NCI-H1694 treated with DMSO at 0.1 percent for 48 hours (cell line): ENCODE data around the gene MYH11.
"Not testable (repeated sequence)": the region's sequence is repeated elsewhere in the genome, so short reads cannot be mapped to it uniquely, and the experiment has no call there.

ENCODE experiments used
- DNase-seq: peaks from one replicate; lab custom pipeline; 2025; lab: John Stamatoyannopoulos, UW

Gene MYH11

DNA sequence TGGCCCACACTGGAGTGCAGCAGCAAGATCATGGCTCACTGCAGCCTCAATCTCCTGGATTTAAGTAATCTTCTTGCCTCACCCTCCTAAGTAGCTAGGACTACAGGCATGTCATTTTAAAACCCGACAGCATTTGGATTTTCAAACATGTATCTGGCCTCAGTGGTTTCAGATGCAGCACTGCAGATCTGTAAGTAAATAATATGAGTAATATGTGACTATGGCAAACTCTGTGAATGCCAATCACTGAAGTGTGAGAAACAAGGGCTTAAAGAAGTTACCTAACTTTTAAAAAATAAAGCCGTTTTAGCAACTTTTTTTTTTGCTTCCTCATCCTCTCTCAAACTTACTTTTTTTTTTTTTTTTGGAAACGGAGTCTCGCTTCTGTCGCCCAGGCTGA is 19.7 kb upstream of the MYH11 start:
- no peak for DNase-seq

DNA sequence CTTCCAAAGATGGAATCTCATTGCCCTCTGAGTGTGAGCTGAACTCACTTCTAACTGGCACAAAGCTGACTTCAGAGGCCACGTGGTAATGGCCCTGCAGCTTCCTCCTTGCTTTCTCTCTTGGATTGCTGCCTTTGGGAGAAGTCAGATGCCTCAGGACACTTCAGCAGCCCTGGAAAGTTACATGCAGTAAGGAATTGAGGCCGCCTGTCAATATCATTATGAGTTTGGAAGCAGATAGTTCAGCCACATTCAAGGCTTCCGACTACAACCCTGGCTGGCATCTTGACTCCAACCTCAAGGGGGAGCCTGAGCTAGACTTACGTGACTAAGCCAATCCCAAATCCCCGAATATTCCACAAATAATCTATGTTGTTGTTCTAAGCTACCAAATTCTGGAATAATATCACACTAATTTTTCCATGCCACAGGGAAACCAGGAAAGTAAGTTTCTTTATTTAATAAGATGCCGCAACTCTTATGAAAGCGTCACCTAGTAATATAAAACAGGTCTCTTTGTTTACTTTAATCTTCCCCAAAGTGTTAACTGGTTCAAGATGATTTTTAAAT is 18.0 kb upstream of the MYH11 start:
- DNase-seq, result peak; percentile 35

DNA sequence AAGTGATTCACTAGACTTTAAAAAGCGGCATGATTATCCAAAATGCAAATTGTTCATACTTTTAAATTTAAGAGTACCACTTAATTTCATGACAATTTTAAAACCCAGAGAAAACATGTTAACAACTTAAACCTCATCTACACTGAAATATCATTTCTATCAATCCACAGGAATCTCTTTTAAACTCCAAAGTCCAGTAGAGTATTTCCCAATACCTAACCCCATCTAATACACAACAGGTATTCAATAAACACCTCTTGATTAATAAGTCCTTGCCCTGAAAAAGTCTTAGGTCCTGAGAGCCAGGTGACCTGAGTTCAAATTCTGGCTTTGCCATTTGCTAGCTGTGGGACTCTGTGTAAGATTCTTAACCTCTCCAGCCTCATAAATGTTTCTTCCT is 16.9 kb upstream of the MYH11 start:
- no peak for DNase-seq

DNA sequence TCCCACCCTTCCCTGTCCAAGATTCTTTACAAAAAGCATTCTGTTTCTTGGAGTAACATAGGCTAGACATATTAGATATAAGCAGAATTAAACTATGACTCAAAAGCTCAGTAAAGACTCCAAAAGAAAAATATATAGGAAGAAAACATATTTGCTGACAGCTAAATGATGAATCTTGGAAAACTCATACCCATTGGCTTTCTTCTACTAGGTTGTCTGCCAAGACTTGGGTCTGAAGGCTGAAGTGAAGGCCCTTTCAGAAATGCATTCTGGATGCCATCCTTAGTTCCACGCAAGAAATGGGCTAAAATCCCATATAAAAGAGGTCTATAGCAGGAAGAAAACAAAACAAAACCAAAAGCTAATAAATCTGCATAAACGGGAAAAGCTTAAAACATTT is 16.5 kb upstream of the MYH11 start:
- no peak for DNase-seq

DNA sequence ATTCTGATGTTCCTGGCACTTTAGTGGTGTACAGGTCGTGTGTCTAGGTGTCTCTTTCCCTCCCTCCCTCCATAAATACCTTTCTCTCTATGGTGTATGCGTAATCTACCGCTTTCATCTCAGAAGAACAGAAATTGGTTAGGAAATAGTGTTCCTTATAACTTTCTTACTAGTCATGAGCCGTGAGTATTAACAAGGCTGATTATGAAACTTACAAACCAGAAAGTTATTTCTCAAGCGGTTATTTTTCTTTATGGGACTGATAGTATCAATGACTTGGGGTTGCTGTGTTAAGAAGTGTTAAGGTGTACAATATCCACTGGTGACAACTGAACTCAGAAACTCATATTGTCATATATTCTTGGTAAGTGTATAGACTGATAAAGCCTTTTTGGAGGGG is 13.2 kb upstream of the MYH11 start:
- no peak for DNase-seq

DNA sequence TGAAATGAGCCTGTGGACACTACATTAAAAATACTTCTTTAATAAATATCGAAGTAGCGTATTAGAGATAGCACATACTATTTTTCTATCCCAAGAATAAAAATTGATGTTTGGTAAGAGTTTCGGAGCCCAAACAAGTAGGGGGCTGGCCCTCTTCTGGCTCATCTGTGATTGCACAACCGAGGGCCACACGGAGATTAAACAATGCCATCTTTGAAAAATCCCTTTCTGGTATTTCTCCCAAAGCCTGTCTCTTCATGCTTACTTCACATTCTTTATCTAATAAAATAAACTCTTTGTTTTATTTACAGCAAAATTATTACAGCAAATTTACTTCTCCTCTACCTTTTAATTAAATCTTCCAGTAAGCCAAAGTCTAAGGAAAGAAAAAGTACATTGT is 9.6 kb upstream of the MYH11 start:
- no peak for DNase-seq

DNA sequence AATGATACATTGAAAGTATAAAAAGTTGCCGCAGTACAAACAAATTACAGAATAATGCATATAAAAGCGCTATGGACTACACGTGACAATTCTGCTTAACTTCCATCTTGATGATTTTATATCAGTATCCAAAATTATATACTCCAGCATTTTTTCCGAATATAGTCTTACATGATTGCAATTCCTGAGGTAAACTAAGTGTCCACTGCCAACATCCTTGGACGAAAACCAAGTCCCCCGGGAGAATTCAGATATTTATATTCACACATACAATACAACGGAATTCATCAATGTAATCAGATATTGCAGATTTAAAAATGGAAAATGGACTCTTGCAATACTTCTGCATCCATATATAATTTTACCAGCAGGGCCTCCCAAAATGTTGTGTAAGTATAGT is 8.9 kb upstream of the MYH11 start:
- DNase-seq, result no peak

DNA sequence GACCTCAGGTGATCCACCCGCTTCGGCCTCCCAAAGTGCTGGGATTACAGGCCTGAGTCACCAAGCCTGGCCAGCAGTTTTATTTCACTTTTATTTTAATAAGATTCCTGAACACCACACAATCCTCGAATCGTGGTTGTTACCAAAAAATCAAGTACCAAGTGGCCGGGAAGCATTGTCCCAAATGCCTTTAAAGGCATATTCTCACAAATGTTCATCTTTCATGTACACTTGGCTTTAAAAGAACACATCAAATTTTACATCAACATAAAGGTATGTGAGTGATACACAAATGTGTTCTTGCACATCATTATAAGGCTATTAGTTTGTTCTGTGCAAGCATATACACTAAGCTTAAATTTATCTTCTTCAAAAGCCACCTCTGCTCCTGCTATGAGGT is 8.1 kb upstream of the MYH11 start:
- DNase-seq, result no peak

DNA sequence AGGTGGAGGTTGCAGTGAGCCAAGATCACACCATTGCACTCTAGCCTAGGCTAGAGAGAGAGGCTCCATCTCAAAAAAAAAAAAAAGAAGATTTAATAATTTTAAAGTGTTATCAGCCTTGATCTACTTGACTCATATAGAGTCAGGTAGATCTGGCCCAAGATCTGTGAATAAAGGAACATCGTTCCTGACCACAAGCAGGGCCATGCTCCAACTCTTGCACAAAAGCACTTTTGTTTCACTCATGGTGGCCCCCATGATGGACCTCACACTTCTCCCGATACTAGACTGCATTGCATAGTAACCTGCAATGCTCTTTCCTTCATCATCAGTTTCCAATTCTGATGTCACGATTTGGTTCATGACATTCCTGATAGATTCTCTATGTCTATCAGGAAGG is 5.2 kb upstream of the MYH11 start:
- no peak for DNase-seq

DNA sequence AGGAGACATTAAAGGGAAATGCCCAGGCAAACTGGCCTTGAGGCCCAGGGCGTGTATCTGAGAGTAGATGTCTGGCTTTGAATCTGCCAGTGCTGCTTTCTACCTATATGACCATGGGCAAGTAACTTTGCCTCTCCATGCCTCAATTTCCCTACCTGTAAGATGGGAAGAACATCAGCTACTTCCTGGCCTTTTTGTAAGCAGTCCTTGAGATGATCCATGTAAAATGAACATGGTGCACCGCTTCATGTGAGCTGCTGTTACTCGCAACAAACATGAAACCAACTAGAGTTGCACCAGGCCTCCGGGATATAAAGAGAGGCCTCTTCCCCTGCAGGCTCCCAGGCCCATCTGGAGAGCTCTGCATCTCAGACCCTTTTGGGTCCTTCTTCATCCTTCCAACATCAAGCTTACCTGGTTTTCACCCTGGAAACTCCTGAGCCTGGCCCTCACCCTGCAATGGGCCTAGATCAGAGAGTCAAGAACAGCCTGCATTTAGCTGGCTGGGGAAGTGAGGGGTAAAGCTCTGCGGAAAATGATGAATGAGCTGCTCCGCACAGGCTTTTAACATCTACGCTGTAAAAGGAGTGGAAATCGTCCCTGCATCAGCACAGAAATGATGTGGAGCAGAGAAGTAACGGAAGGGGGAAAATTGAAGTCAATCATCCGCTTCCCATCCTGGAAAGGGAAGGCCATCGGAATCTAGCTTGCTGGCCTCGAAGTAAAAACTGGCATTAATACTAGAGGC is 2.3 kb upstream of the MYH11 start:
- no peak for DNase-seq

DNA sequence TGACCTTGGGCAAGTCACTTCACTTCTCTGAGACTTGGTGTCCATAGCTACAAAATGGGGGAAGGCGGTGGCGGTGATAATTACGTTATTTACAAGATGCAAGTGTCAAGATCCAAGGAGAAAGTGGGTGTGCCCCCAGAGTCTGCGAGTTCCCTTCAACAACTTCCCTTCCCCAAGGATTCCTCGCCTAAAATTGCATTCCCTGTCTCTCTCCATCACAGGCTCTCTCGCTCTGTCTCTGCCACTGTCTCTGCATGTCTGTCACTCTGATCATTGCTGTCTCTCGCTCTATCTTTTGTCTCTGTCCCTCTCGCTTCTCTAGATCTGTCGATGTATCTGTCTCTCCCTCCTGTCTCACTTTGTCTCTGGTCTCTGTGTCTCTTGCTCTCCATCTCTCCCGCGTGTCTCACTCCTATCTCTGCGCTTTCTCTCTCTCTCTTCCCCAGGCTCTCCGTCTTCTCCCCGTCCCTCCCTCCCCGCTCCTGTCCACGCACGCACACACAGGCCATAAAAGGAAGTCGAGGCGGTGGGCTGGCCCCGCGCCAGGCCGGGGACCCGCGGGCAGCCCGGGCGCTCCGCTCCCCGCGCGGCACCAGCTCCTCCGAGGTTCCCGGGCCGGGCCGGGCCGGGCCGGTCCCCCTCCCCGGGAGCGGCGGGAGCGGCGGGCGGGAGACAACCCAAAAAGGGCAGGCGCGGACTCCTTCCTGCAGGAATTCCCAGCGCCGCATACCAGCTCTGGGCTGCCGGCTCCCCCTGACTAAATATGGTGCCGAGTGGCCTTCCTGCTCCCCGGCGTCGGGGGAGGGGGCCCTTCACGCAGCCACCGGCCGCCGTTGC is 1.1 kb upstream of the MYH11 start:
- no peak for DNase-seq

DNA sequence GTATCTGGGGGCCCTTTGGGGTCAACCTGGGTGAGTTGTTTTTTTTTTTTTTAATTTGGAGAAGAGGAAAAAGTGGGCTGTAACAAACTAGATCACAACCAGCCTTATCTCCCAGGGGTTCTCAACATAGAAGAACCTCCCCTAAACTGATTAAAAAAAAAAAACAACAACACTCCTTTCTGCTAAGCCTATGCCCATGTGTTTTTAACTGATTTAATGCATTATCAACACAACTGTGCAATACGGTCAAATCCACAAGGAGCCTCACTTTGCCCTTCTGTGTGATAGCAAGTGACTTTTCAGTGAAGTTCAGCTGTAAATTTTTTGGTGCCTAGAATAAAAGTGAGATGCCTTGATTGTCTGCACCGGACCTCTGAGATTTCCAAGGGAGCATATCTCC is 646 bp downstream of the MYH11 start:
- no peak for DNase-seq

DNA sequence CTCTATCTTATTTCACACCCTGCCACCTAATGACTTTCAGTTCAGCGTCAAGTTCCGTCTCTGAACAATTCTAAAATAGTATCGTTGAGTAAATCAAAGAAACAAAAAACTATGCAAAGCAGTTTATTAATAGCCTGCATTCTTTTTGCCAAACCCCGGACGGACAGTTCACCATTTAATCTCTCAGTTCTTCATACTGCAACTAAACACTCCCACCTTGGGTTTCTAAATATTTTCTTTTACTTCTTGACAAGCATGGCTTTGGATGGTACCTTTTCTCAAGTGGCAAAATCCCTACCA is 1.2 kb downstream of the MYH11 start:
- no peak for DNase-seq

DNA sequence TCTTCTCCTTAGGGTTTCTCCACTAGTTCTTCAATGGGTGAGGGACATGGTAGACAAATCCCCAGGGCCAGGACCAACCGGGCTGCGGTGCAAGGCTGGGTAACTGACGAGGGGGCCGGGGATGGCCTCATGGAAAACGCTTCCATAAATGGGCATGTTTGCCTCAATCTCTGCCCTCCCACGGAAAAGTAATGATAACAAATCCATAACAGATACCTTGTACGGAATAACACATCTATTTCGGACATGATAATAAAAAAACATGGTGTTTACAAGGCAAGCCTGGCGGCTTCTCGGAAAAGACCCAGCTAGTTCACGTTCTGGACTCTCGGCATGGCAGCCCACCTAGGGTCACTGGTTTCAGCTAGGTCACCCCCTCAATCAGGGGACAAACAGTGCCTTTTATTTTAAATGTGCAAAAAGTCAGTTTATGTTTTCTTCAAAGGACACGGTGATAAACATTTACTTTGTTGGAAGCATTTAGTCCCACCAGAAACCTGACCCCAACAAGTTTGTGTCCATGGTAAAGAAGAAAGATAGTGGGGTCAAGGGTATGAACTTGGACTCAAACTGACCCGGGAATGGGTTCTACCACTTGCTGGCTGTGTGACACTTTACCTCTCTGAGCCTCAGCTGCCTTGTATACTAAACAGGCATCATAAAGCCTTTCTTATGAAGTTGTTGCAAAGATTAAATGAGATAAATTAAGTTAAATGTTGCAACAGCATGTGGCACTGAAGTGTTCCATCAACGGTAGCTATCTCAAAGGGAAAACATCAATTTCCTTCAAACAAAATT is 1.7 kb downstream of the MYH11 start:
- DNase-seq, result no peak

DNA sequence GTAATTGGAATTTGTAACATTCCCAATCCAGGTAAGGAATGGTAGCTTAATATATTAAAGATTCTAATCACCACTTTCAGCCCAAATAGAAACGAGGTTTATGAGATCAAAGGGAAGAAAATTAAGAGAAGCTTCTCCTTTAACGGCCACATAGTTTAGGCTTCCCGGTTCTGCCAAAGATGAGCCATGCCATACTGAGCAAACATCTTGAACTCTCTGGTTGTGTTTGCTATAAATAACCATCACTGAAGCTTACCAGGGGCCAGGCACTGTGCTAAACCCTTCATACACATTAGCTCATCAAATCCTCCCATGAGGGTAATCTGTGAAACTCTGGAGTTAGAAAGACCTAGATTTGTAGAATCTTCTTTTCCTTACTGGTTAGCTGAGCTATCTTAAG is 2.8 kb downstream of the MYH11 start:
- no peak for DNase-seq

DNA sequence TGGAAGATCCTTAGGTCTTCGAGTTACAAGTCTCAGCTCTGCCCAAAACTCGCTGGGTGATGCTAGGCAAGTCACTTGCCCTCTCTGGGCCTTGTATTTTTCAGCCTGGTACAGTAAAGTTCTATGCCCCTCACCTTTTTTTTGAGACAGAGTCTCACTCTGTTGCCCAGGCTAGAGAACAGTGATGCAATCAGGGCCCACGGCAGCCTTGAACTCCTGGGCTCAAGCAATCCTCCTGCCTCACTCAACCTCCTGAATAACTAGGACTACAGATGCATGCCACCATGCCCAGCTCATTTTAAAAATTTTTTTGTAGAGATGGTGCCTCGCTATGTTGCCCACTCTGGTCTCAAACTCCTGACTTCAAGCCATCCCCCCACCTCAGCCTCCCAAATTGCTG is 3.8 kb downstream of the MYH11 start:
- DNase-seq, result no peak

DNA sequence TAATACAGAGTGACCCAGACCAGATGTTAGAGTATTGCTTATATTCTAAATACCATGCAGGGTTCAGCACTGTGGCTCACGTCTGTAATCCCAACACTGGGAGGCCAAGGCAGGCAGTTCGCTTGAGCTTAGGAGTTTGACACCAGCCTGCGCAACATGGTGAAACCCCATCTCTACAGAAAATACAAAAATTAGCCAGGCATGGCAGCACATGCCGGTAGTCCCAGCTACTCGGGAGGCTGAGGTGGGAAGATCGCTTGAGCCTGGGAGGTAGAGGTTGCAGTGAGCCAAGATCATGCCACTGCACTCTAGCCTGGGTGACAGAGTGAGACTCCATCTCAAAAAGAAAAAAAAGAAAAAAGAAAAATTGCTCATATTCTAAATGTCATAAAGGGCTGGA is 6.3 kb downstream of the MYH11 start:
- not testable (repeated sequence) for DNase-seq

DNA sequence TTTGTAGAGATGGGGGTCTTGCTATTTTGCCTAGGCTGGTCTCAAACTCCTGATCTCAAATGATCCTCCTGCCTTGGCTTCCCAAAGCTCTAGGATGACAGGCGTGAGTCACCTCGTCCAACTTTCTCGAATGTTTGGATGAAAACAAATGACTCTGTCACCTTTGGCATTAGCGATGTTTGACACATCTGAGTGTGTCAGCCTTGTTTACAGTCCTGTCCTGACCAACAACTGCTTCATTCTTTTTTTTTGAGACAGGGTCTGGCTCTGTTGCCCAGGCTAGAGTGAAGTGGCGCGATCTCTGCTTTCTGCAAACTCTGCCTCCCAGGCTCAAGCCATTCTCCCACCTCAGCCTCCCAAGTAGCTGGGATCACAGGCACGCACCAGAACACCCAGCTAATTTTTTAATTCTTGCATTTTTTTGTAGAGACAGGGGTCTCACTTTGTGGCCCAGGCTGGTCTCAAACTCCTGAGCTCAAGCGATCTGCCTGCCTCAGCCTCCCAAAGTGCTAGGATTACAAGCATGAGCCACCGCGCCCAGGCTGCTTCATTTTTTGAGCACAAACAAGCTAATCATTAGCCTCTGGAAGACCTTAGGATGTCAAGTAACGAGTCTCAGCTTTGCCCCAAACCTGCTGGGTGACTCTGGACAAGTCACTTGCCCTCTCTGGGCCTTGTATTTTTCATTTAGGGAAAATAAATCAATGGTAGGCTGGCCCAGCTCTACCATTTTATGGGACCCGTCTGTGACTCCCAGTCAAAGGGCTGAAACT is 7.4 kb downstream of the MYH11 start:
- no peak for DNase-seq

DNA sequence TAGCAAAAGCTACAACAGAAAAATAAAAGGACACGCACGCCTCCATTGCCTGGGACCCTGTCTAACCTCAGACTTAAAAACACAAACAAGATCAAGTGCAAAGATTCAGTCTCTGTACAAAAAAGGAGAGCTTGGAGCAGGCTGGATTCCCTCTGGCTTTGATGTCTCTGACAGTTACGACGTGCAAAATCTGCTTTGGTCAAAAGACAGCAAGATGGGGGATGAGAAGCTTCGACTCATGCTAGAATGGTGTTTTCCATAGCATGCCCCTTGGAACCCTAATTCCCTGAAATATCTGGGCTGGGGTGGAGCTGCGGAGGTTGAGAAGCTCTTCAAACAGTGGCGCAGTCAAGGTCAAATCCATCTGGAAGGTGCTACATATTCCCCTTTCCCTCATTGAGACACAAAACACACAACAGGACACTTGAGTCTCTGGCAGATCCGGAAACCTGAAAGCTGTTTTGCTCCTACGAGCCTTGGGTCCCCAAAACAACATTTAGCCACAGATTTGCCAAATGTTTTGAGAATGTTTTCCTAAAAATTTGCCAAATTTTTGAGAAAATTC is 9.1 kb downstream of the MYH11 start:
- no peak for DNase-seq

DNA sequence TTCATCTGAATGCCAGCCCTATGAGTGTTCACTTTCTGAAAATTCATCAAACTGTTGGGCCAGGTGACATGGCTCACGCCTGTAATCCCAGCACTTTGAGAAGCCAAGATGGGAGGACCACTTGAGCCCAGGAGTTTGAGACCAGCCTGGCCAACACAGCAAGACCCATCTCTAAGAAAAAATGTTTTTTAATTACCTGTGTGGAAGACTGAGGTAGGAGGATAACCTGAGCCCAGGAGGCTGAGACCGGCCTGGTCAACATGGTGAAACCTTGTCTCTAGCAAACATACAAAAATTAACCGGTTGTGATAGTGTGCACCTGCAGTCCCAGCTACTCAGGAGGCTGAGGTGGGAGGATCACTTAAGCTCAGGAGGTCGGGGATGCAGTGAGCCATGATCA is 10.3 kb downstream of the MYH11 start:
- DNase-seq, result no peak

DNA sequence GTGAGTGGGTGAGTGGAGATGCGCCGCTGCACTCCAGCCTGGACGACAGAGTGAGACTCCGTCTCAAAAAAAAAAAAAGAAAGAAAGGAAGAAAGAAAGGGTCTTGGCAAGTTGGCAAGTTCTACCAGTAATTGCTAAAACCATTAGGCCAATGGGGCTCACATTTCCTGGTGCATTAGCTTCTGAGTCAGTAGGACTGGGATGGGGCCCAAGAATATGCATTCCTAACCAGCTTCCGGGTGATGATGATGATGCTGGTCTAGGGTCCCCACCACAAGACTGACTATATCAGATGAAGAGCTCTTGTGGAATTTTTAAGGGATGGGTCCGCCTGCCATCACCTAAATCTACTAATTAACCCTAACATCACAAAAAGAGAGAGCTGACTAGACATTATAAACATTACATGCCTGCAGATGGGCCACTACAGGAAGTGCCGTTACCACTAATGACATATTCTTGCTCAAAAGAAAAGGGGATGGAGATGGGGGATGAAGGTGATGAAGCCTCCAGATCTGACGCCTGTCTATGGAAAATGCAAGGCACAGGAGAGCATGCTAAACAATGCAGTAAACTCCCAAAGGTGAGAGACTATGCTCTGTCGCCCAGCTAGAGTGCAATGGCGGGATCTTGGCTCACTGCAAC is 13.1 kb downstream of the MYH11 start:
- DNase-seq, result no peak
